H1 (cell line): ENCODE measurements around the gene CACUL1.

Experiments used
- USF2 ChIP-seq: IDR thresholded peaks from 2 replicates; pipeline ENCODE4 v1.6.1; 2011; ENCODE audit warnings: low read length, improper control_type of control experiment
- TF ChIP-seq, protein P1 (sequence below), 3 experiments: IDR thresholded peaks; 1 replicate in 2 of 3; 2 replicates in 1 of 3; pipeline versions ENCODE4 v1.5.1 to v1.6.1; 2011; ENCODE audit warnings: low read length in 3 of 3, mild to moderate bottlenecking in 3 of 3, inconsistent platforms in 2 of 3, low read depth in 1 of 3, moderate library complexity in 1 of 3; ENCODE audit not compliant: insufficient read depth in 1 of 3; ENCODE audit errors: control extremely low read depth in 1 of 3

DNA sequence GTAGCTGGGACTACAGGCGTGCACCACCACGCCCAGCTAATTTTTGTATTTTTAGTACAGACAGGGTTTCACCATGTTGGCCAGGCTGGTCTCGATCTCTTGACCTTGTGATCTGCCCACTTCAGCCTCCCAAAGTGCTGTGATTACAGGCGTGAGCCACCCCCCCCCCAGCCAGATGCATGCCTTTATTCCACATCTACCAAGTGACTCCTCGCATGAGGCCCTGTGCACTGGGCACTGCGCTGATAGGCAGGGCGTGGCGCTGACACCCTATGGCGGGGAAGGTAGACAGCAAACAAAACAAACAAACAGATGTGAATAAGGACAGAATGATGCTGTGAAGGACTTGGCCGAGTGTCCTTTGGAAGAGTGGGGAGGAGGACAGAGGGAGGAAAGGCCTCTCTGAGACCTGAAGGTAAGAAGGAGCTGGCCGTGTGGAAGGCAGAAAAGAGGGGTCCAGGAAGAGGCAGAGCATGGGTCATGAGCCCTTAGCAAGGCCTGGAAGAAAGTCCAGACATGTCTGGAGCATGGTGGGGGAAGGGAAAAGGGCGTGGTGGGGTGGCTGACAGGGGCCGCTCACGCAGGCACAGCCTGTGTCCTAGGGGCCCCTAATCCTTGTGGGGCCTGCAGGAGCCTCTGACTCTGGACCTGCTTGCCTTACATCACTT, 47.5 kb upstream of the CACUL1 start:
- TF ChIP-seq, protein P1, sequence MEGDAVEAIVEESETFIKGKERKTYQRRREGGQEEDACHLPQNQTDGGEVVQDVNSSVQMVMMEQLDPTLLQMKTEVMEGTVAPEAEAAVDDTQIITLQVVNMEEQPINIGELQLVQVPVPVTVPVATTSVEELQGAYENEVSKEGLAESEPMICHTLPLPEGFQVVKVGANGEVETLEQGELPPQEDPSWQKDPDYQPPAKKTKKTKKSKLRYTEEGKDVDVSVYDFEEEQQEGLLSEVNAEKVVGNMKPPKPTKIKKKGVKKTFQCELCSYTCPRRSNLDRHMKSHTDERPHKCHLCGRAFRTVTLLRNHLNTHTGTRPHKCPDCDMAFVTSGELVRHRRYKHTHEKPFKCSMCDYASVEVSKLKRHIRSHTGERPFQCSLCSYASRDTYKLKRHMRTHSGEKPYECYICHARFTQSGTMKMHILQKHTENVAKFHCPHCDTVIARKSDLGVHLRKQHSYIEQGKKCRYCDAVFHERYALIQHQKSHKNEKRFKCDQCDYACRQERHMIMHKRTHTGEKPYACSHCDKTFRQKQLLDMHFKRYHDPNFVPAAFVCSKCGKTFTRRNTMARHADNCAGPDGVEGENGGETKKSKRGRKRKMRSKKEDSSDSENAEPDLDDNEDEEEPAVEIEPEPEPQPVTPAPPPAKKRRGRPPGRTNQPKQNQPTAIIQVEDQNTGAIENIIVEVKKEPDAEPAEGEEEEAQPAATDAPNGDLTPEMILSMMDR (IDR thresholded peaks at IDR 0.05; ENCODE audit: control extremely low read depth in 1 of 3, insufficient read depth in 1 of 3, low read depth in 1 of 3, low read length in 3 of 3): no peak
- TF ChIP-seq USF2: no peak
